HepG2 (cell line): Measurements from ENCODE around the gene TLR2. TPM values are rescaled to one million over a fixed set of nuclear protein-coding genes. Genes with fewer than 3 reads are reported as not detected.
"Not testable (repeated sequence)": the region's sequence is repeated elsewhere in the genome, so short reads cannot be mapped to it uniquely, and the experiment has no call there.

Experiments used
- ATAC-seq: fragments of 200-7000 bp; cut with Tn5 transposase; 3 replicates; pipeline ENCODE4 v1.9.1; 2020; ENCODE audit warnings: mild to moderate bottlenecking, moderate library complexity
- BruUV-seq: library from RNA; stranded (reverse); fragments of 400-500 nt; replicated peaks from 2 replicates; lab custom pipeline; 2021; lab: Mats Ljungman, UMichigan
- CTCF ChIA-PET: fragments of 300-600 bp; formaldehyde crosslinking; extraction: SDS; loops from one replicate; lab custom pipeline; 2021; ENCODE audit warnings: low total read pairs, inconsistent platforms, low intra/inter-chr PET ratio; lab: Yijun Ruan, JAX
- POLR2A ChIA-PET: fragments of 350-600 bp; sonication (Branson Sonifier 250); formaldehyde crosslinking; loops from one replicate; lab custom pipeline; 2020; ENCODE audit warnings: antibody characterized with exemption, inconsistent platforms; lab: Yijun Ruan, JAX
- DNase-seq: peaks from one replicate; pipeline ENCODE4 v3.0.0-alpha.2; 2015; ENCODE audit warnings: low spot score
- FAIRE-seq: peaks from 3 replicates; lab custom pipeline; 2011; peaks lifted over from hg19 to GRCh38; lab: Jason Lieb, UNC
- H2AFZ ChIP-seq: one replicate; pipeline ENCODE4 v1.6.1; 2011; ENCODE audit warnings: low read length, inconsistent platforms
- H3K27ac ChIP-seq: fragments of 300-600 bp; 3 replicates; pipeline ENCODE4 v1.8.0; 2011; ENCODE audit warnings: mixed run types, mild to moderate bottlenecking, mixed read lengths, low read length, inconsistent platforms; ENCODE audit not compliant: insufficient read depth; ENCODE audit errors: extremely low read length
- H3K27me3 ChIP-seq, 2 experiments: fragments of 200-600 bp in 1 of 2; 2 replicates in 1 of 2; 3 replicates in 1 of 2; pipeline versions ENCODE4 v1.6.0 to v1.8.0; 2011; ENCODE audit warnings: low read length in 2 of 2, mild to moderate bottlenecking in 2 of 2, moderate library complexity in 2 of 2, inconsistent platforms in 1 of 2; ENCODE audit not compliant: insufficient read depth in 2 of 2, control insufficient read depth in 1 of 2
- H3K36me3 ChIP-seq, 2 experiments: fragments of 200-600 bp in 1 of 2; replicated peaks in 1 of 2; 2 replicates in 1 of 2; 3 replicates in 1 of 2; pipeline versions ENCODE4 v1.5.1 to v1.8.0; 2011; ENCODE audit warnings: low read length in 2 of 2, inconsistent platforms in 1 of 2; ENCODE audit not compliant: insufficient read depth in 2 of 2, control insufficient read depth in 1 of 2
- H3K4me1 ChIP-seq: 2 replicates; pipeline ENCODE4 v1.5.1; 2012; ENCODE audit warnings: low read length, inconsistent platforms; ENCODE audit not compliant: insufficient read depth
- H3K4me2 ChIP-seq: 2 replicates; pipeline ENCODE4 v1.6.0; 2011; ENCODE audit warnings: low read depth, low read length, inconsistent platforms
- H3K4me3 ChIP-seq, 3 experiments: fragments of 200-600 bp in 1 of 3; sonication (generic), shearing (Covaris generic) in 1 of 3; replicated peaks in 1 of 3; 2 replicates each; pipeline ENCODE4 v1.5.1; 2011 to 2016; ENCODE audit warnings: low read length in 3 of 3, inconsistent platforms in 2 of 3, low read depth in 2 of 3, mild to moderate bottlenecking in 2 of 3, control low read depth in 1 of 3, mixed read lengths in 1 of 3; ENCODE audit not compliant: insufficient read depth in 1 of 3
- H3K79me2 ChIP-seq: one replicate; pipeline ENCODE4 v1.6.1; 2011; ENCODE audit warnings: low read length, inconsistent platforms; ENCODE audit not compliant: insufficient read depth
- H3K9ac ChIP-seq: 2 replicates; pipeline ENCODE4 v1.6.0; 2011; ENCODE audit warnings: mild to moderate bottlenecking, low read depth, low read length, inconsistent platforms; ENCODE audit not compliant: insufficient read depth
- H3K9me3 ChIP-seq: 2 replicates; pipeline ENCODE4 v1.5.1; 2012; ENCODE audit warnings: mild to moderate bottlenecking, low read length
- H4K20me1 ChIP-seq: 2 replicates; pipeline ENCODE4 v1.6.0; 2011; ENCODE audit warnings: inconsistent platforms, mild to moderate bottlenecking, low read length, moderate library complexity; ENCODE audit not compliant: insufficient read depth
- CBX2 ChIP-seq, 2 experiments: fragments of 200-600 bp in 1 of 2; sonication (generic); formaldehyde crosslinking in 1 of 2; IDR thresholded peaks; 2 replicates each; pipeline versions ENCODE4 v1.7.0 to v1.8.1; 2018 to 2022; ENCODE audit warnings: low read depth in 2 of 2, low read length in 1 of 2, mild to moderate bottlenecking in 1 of 2, missing genetic modification reagents in 1 of 2
- WGBS: methylation state at CpG from one replicate; pipeline ENCODE4 v1.1.6; 2017; ENCODE audit warnings: low lambda C conversion rate; 5-methylcytosine and 5-hydroxymethylcytosine counted together
- in situ Hi-C: cut with HindIII; loops from 2 replicates; pipeline ENCODE4 v1.10.0; 2017; ENCODE audit warnings: low pct_unique_long_range_greater_than_20kb; ENCODE audit not compliant: extremely low pct_ligation_motif_present
- intact Hi-C: fragments of 100-400 bp; cut with micrococcal nuclease; formaldehyde crosslinking; loops from one replicate; pipeline ENCODE4 v1.10.0; 2022; ENCODE audit not compliant: unreplicated experiment
- polyA plus RNA-seq, 8 experiments: library from polyadenylated mRNA; depleted of rRNA in 3 of 8; stranded (reverse) in 7 of 8; unstranded in 1 of 8; fragments of >200 nt; fragmentation: Illumina TruSeq in 4 of 8; extraction: Trizol in 4 of 8; gene quantifications; 2 replicates each; pipeline versions ENCODE4 v1.2.1 to v1.2.3, GENCODE V29; 2011 to 2016; ENCODE audit warnings: low read depth in 4 of 8, missing spikeins in 1 of 8, mixed read lengths in 1 of 8; ENCODE audit not compliant: insufficient read depth in 1 of 8
- total RNA-seq, 5 experiments: library from RNA; depleted of rRNA; stranded (reverse); fragments of >200 nt; fragmentation: Illumina TruSeq; extraction: Trizol; gene quantifications; 2 replicates each; pipeline ENCODE4 v1.2.3, GENCODE V29; 2016; ENCODE audit warnings: low read depth in 1 of 5

Gene TLR2
- total and polyA plus RNA-seq, 2 of the 13 experiments (the other 11 are each of a cell fraction or from before 2014, with no cell fraction given), result 0.63 to 0.73 TPM

- FAIRE-seq, H3K4me1 ChIP-seq, CTCF ChIA-PET, POLR2A ChIA-PET, H3K27ac ChIP-seq, H2AFZ ChIP-seq, H3K9ac ChIP-seq, ATAC-seq, DNase-seq, BruUV-seq, H3K4me2 ChIP-seq, in situ Hi-C loops, H3K36me3 ChIP-seq, H3K4me3 ChIP-seq, intact Hi-C loops, H4K20me1 ChIP-seq, H3K27me3 ChIP-seq, H3K79me2 ChIP-seq: not testable (repeated sequence)
- WGBS, result 0% methylated on average over 1 of the region's 1 CpG
- 0 out of 2 replicates have a peak, but pooled peaks cover 12% of the 10 kb centered on the region for H3K9me3 ChIP-seq
Observed at GRCh38 chr4:153666505-153666904, 17.6 kb upstream of the TLR2 start.

DNA sequence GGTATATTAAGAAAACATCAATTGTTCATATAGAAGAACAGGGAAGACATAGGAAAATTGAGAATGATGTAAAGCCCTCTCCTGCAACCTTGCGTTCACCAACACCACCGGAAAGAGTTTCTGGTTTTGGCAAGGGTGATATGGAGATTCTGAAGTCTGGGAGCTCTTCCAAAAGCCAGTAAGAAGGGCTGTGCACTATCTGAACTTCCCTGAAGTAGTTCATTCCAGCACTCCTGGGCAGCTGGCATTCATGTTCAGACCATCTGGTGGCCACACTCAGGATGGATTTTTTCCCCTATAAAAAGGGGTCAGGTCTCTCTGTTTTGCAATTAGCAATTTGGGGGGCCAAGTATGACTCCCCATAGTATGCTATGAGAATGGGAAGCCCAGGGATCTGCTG is 15.4 kb upstream of the TLR2 start:
- in situ Hi-C loops, result no loop called here
- intact Hi-C loops, result no loop called here
- ATAC-seq (no peak), FAIRE-seq (no peak), DNase-seq (no peak)
- Histone ChIP-seq H3K36me3 (no peaks in the 10 kb centered on the region), H3K79me2 (no peaks in the 10 kb centered on the region), H3K4me2 (no peak overlapping the region), H3K27me3 (no peaks in the 10 kb centered on the region; a peak in 1 of 5 replicates), H2AFZ (no peak overlapping the region), H3K9me3 (no peaks in the 10 kb centered on the region), H3K27ac (no peak overlapping the region), H3K4me1 (no peaks in the 10 kb centered on the region)
- CTCF ChIA-PET, result no interaction called here
- WGBS, result 41% methylated on average over 2 of the region's 2 CpGs
- no peak for TF ChIP-seq CBX2 (IDR thresholded peaks at IDR 0.05; ENCODE audit: low read depth, low read length)
- TF ChIP-seq CBX2 (CRISPR knock-in tag; IDR thresholded peaks at IDR 0.05; ENCODE audit: low read depth), result no peak
- TF ChIP-seq, all 625 proteins: peak for 0
- no peaks in the 10 kb centered on the region for H4K20me1 ChIP-seq
- no peak overlapping the region for H3K4me3 ChIP-seq
- POLR2A ChIA-PET, result no interaction called here
- no TSS peak for BruUV-seq
- no peak overlapping the region for H3K9ac ChIP-seq
